Measurements from ENCODE around the gene C9. TPM values are rescaled to one million over a fixed set of nuclear protein-coding genes. Genes with fewer than 3 reads are reported as not detected.

Gene C9
- polyA plus RNA-seq, 1 donor (not counting 4 experiments of a cell fraction or from before 2014, with no cell fraction given), result 0.04 TPM

- no peaks in the 10 kb centered on the region for H3K9me1 ChIP-seq (ENCODE audit: control insufficient read depth, extremely low read depth, insufficient read depth, low read length)
- no peak overlapping the region for H3K27ac ChIP-seq (ENCODE audit: control insufficient read depth, insufficient read depth, low read length)
- H3K4me3 ChIP-seq (ENCODE audit: control insufficient read depth in 2 of 3, extremely low read depth in 1 of 3, insufficient read depth in 2 of 3, low read depth in 1 of 3, low read length in 3 of 3), result no peak overlapping the region
- no peak overlapping the region for H3K4me2 ChIP-seq (ENCODE audit: control insufficient read depth, extremely low read depth, insufficient read depth, low read depth, low read length)
- H2AFZ ChIP-seq (ENCODE audit: control insufficient read depth, low read length), result no peak overlapping the region
- peaks cover 0 to 2% of the 10 kb centered on the region in 2 experiments for H3K36me3 ChIP-seq (ENCODE audit: control insufficient read depth in 2 of 2, extremely low read depth in 1 of 2, insufficient read depth in 2 of 2, low read length in 2 of 2)
- H4K20me1 ChIP-seq (ENCODE audit: control insufficient read depth, extremely low read depth, insufficient read depth, low read length), result no peaks in the 10 kb centered on the region
- no peaks in the 10 kb centered on the region for H3K79me2 ChIP-seq (ENCODE audit: control insufficient read depth, insufficient read depth, low read length)
- peak; percentile 80 for FAIRE-seq
- dilution Hi-C loops (cut with MboI; ENCODE audit: extremely low pct_ligation_motif_present, low sequenced_read_pairs), result loop anchor here (25.0 kb wide), 1 partner anchor 161 kb away; no protein-coding TSS in a partner anchor
- no peak overlapping the region for H3K9ac ChIP-seq (ENCODE audit: control insufficient read depth, extremely low read depth, insufficient read depth, low read length)
- no peak for TF ChIP-seq EZH2 (IDR thresholded peaks at IDR 0.05; ENCODE audit: low read length)
- TF ChIP-seq CTCF (optimal IDR thresholded peaks at IDR 0.05 in 1 of 3, IDR thresholded peaks at IDR 0.05 in 1 of 3, conservative IDR thresholded peaks at IDR 0.05 in 1 of 3; ENCODE audit: extremely low read depth in 1 of 3, insufficient read depth in 2 of 3, low read length in 3 of 3), result peak; percentile 54 to 83 (median 78)
- DNase-seq (ENCODE audit: low read depth, low spot score), result no peak
- no peaks in the 10 kb centered on the region for H3K4me1 ChIP-seq (ENCODE audit: control insufficient read depth, extremely low read depth, insufficient read depth, low read length)
- no peaks in the 10 kb centered on the region for H3K27me3 ChIP-seq (ENCODE audit: control insufficient read depth, extremely low read depth, insufficient read depth, low read length)
- no peaks in the 10 kb centered on the region for H3K9me3 ChIP-seq (ENCODE audit: control insufficient read depth, low read depth, low read length)
These were observed 12.0 kb upstream of the C9 start for GRCh38 chr5:39376293-39376714.

GRCh38 chr5:39373791-39374190 lies 9.5 kb upstream of the C9 start:
- no peak for FAIRE-seq
- Histone ChIP-seq H3K4me1 (ENCODE audit: control insufficient read depth, extremely low read depth, insufficient read depth, low read length) (peaks cover 2% of the 10 kb centered on the region), H3K4me2 (ENCODE audit: control insufficient read depth, extremely low read depth, insufficient read depth, low read depth, low read length) (no peak overlapping the region), H3K27ac (ENCODE audit: control insufficient read depth, insufficient read depth, low read length) (no peak overlapping the region), H3K36me3 (ENCODE audit: control insufficient read depth in 2 of 2, extremely low read depth in 1 of 2, insufficient read depth in 2 of 2, low read length in 2 of 2) (peaks cover 0 to 2% of the 10 kb centered on the region in 2 experiments), H3K79me2 (ENCODE audit: control insufficient read depth, insufficient read depth, low read length) (no peaks in the 10 kb centered on the region), H2AFZ (ENCODE audit: control insufficient read depth, low read length) (no peak overlapping the region), H3K4me3 (ENCODE audit: control insufficient read depth in 2 of 3, extremely low read depth in 1 of 3, insufficient read depth in 2 of 3, low read depth in 1 of 3, low read length in 3 of 3) (no peak overlapping the region), H4K20me1 (ENCODE audit: control insufficient read depth, extremely low read depth, insufficient read depth, low read length) (no peaks in the 10 kb centered on the region), H3K27me3 (ENCODE audit: control insufficient read depth, extremely low read depth, insufficient read depth, low read length) (no peaks in the 10 kb centered on the region), H3K9ac (ENCODE audit: control insufficient read depth, extremely low read depth, insufficient read depth, low read length) (no peak overlapping the region), H3K9me3 (ENCODE audit: control insufficient read depth, low read depth, low read length) (no peaks in the 10 kb centered on the region), H3K9me1 (ENCODE audit: control insufficient read depth, extremely low read depth, insufficient read depth, low read length) (no peaks in the 10 kb centered on the region)
- no peak for TF ChIP-seq CTCF (optimal IDR thresholded peaks at IDR 0.05 in 1 of 3, IDR thresholded peaks at IDR 0.05 in 1 of 3, conservative IDR thresholded peaks at IDR 0.05 in 1 of 3; ENCODE audit: extremely low read depth in 1 of 3, insufficient read depth in 2 of 3, low read length in 3 of 3)
- no peak for TF ChIP-seq EZH2 (IDR thresholded peaks at IDR 0.05; ENCODE audit: low read length)
- dilution Hi-C loops (cut with MboI; ENCODE audit: extremely low pct_ligation_motif_present, low sequenced_read_pairs), result no loop called here
- DNase-seq (ENCODE audit: low read depth, low spot score), result no peak
